ENCODE data around the gene AP2A2. TPM values are rescaled to one million over a fixed set of nuclear protein-coding genes. Genes with fewer than 3 reads are reported as not detected.

The AP2A2 gene
- total RNA-seq, 4 donors from 2014 or later, result 49.5 to 82.6 (median 72.2) TPM

GRCh38 chr11:954392-955153 is 28.9 kb downstream of the AP2A2 start:
- DNase-seq (ENCODE audit: extremely low spot score), result no peak
- WGBS, result 77% methylated on average over 5 of the region's 5 CpGs
- Histone ChIP-seq H3K9me3 (peaks cover 0 to 4% (median 2%) of the 10 kb centered on the region in 4 donors), H3K27ac (replicated peaks in 1 of 4) (no peak overlapping the region), H3K4me1 (peaks cover 0 to 52% (median 32%) of the 10 kb centered on the region in 4 donors), H3K36me3 (peaks cover 2 to 33% (median 13%) of the 10 kb centered on the region in 4 donors), H3K4me3 (no peak overlapping the region), H3K27me3 (no peaks in the 10 kb centered on the region)
- TF ChIP-seq POLR2A (IDR thresholded peaks at IDR 0.05; ENCODE audit: low read depth), result no peak
- no peak for TF ChIP-seq EP300 (IDR thresholded peaks at IDR 0.05)
- TF ChIP-seq POLR2AphosphoS5 (IDR thresholded peaks at IDR 0.05), result no peak
- no peak for TF ChIP-seq CTCF (IDR thresholded peaks at IDR 0.05)
- intact Hi-C loops (cut with DNase I), result no loop called here

- no peak for TF ChIP-seq POLR2AphosphoS5 (IDR thresholded peaks at IDR 0.05)
- TF ChIP-seq CTCF (IDR thresholded peaks at IDR 0.05), result no peak
- TF ChIP-seq POLR2A (IDR thresholded peaks at IDR 0.05; ENCODE audit: low read depth), result no peak
- TF ChIP-seq EP300 (IDR thresholded peaks at IDR 0.05), result no peak
- Histone ChIP-seq H3K4me1 (peaks cover 0 to 52% (median 32%) of the 10 kb centered on the region in 4 donors), H3K36me3 (peaks cover 9 to 39% (median 22%) of the 10 kb centered on the region in 4 donors), H3K9me3 (no peaks in the 10 kb centered on the region), H3K27ac (replicated peaks in 1 of 4) (no peak overlapping the region), H3K27me3 (no peaks in the 10 kb centered on the region), H3K4me3 (no peak overlapping the region)
- 80% methylated on average over 15 of the region's 15 CpGs for whole genome bisulfite sequencing
- no peak for DNase-seq (ENCODE audit: extremely low spot score)
- intact Hi-C loops (cut with DNase I), result no loop called here
Observed at GRCh38 chr11:955154-956063, 29.7 kb downstream of the AP2A2 start.

- Histone ChIP-seq H3K36me3 (peaks cover 16 to 59% (median 38%) of the 10 kb centered on the region in 4 donors), H3K27ac (replicated peaks in 1 of 4) (no peak overlapping the region), H3K9me3 (no peaks in the 10 kb centered on the region), H3K4me3 (no peak overlapping the region), H3K4me1 (peaks cover 0 to 47% (median 26%) of the 10 kb centered on the region in 4 donors), H3K27me3 (no peaks in the 10 kb centered on the region)
- TF ChIP-seq CTCF (IDR thresholded peaks at IDR 0.05), result no peak
- TF ChIP-seq POLR2AphosphoS5 (IDR thresholded peaks at IDR 0.05), result no peak
- TF ChIP-seq POLR2A (IDR thresholded peaks at IDR 0.05; ENCODE audit: low read depth), result no peak
- TF ChIP-seq EP300 (IDR thresholded peaks at IDR 0.05), result no peak
- intact Hi-C loops (cut with DNase I), result no loop called here
- DNase-seq (ENCODE audit: extremely low spot score), result no peak
- WGBS, result 93% methylated on average over 9 of the region's 11 CpGs
Observed at GRCh38 chr11:957212-957920, 31.7 kb downstream of the AP2A2 start.

GRCh38 chr11:958101-958500 is 32.4 kb downstream of the AP2A2 start:
- no peak for TF ChIP-seq POLR2A (IDR thresholded peaks at IDR 0.05; ENCODE audit: low read depth)
- no peak for TF ChIP-seq EP300 (IDR thresholded peaks at IDR 0.05)
- no peak for TF ChIP-seq CTCF (IDR thresholded peaks at IDR 0.05)
- no peak for TF ChIP-seq POLR2AphosphoS5 (IDR thresholded peaks at IDR 0.05)
- Histone ChIP-seq H3K9me3 (no peaks in the 10 kb centered on the region), H3K36me3 (peaks cover 16 to 66% (median 43%) of the 10 kb centered on the region in 4 donors), H3K4me1 (peaks cover 0 to 40% (median 21%) of the 10 kb centered on the region in 4 donors), H3K4me3 (no peak overlapping the region), H3K27ac (replicated peaks in 1 of 4) (no peak overlapping the region), H3K27me3 (no peaks in the 10 kb centered on the region)
- 89% methylated on average over 3 of the region's 7 CpGs for WGBS
- intact Hi-C loops (cut with DNase I), result no loop called here
- DNase-seq (ENCODE audit: extremely low spot score), result no peak
